AG08395 (cell line): ENCODE measurements around the gene HBA1.
"Not testable (repeated sequence)": the region's sequence is repeated elsewhere in the genome, so short reads cannot be mapped to it uniquely, and the experiment has no call there.

Experiments used
- DNase-seq: peaks from one replicate; pipeline ENCODE4 v3.0.0; 2012; ENCODE audit warnings: mixed read lengths, low spot score

Gene HBA1

GRCh38 chr16:160242-160641 lies 16.2 kb upstream of the HBA1 start:
- DNase-seq, result not testable (repeated sequence)

DNA sequence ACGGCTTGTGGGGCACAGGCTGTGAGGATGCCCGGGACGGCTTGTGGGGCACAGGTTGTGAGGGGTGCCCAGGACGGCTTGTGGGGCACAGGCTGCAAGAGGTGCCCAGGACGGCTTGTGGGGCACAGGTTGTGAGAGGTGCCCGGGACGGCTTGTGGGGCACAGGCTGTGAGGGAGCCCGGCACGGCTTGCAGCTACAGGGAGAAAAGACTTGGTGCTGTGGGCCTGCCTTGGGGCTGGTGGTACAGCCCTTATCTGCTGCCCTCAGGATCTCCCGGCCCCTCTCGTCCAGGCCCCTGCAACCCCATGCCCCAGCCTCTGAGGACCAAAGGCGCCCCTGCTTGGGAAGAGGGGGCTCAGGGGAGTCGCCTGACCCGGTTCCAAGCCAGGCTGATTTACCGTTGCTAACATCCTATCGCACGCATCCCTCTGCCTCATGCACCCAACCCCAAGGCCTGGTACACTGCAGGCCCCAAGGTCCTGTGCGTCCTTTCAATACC lies 15.7 kb upstream of the HBA1 start:
- no peak for DNase-seq

DNA sequence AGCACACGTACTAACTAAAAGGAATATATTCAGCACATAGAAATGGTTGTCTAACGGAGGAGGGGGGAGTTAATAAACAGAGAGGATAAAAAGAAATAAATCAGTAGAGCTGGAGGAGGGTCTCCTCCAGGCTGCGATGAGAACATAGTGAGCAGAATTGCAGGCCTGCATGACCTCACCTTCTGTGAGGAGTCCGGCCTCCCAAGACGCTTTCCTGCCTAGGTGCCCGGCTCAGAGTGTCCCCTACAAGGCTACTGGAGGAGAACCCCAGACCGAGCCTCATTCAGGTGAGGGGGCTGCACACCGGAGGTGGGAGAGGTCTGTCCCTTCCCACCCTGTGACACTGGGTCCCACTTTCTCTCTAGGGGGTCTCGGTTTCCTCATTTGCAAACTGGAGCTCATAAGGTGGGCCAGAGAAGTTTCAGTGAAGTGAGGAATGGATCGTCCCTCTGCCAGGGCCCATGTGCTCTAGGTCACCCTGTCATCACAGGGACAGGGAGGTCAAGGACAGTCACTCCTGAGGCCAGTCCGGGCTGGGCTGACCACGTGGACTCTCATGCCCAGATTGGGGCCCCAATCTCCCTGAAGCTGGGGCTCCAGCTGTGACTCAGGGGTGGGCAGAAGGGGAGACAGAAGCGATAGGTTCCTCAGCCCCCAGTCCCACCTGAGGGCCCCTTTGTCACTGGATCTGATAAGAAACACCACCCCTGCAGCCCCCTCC lies 14.0 kb upstream of the HBA1 start:
- DNase-seq, result no peak

GRCh38 chr16:163139-163538 lies 13.3 kb upstream of the HBA1 start:
- not testable (repeated sequence) for DNase-seq

- DNase-seq, result not testable (repeated sequence)
These were observed 12.8 kb upstream of the HBA1 start for GRCh38 chr16:163696-164095.

DNA sequence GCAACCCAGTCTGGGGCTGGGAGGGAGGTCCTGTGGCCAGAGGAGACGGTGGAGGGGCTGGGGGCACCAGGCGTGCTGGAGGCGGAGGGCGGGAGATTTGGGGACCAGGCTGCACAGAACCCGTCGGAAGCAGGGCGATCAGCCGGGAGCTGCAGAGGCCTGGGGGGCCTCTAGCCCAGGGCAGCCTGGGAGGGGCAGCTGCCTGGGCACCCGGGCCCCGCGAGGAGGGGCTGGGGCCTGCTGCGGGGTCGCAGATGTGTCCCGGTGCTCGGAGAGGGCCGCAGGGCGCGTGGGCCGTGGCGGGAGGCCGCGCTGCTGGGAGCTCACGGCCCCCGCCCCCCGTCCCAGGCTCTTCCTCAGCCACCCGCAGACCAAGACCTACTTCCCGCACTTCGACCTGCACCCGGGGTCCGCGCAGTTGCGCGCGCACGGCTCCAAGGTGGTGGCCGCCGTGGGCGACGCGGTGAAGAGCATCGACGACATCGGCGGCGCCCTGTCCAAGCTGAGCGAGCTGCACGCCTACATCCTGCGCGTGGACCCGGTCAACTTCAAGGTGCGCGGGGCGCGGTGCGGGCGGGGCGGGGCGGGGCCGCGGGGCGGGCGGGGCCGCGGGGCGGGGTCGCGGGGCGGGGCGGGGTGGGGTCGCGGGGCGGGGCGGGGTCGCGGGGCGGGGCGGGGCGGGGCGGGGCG lies 12.2 kb upstream of the HBA1 start:
- DNase-seq, result not testable (repeated sequence)

DNA sequence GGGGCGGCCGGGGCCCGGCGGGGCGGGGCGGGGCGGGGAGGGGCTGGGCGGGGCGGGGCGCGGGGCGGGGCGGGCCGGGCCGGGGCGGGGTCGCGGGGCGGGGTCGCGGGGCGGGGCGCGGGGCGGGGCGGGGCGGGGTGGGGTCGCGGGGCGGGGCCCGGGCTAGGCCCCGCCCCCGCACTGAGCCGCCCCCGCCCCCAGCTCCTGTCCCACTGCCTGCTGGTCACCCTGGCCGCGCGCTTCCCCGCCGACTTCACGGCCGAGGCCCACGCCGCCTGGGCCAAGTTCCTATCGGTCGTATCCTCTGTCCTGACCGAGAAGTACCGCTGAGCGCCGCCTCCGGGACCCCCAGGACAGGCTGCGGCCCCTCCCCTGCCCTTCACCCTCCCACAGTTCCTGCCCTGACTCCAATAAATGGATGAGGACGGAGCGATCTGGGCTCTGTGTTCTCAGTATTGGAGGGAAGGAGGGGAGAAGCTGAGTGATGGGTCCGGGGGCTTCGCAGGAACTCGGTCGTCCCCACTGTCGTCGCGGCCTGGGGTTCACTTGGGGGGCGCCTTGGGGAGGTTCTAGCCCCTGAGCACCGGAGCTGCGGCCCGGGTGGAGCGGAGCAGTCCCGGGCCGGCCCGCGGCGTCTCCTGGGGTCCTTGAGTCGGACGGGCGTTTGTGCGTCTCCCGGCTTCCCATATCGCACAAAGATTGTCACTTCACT lies 11.5 kb upstream of the HBA1 start:
- no peak for DNase-seq

- DNase-seq, result no peak
These were observed 10.7 kb upstream of the HBA1 start, which contains the start of gene HBM for GRCh38 chr16:165539-166374. Gene HBM (plus strand): TSS chr16:165978. CDS start chr16:165998, 20 bp downstream.

DNA sequence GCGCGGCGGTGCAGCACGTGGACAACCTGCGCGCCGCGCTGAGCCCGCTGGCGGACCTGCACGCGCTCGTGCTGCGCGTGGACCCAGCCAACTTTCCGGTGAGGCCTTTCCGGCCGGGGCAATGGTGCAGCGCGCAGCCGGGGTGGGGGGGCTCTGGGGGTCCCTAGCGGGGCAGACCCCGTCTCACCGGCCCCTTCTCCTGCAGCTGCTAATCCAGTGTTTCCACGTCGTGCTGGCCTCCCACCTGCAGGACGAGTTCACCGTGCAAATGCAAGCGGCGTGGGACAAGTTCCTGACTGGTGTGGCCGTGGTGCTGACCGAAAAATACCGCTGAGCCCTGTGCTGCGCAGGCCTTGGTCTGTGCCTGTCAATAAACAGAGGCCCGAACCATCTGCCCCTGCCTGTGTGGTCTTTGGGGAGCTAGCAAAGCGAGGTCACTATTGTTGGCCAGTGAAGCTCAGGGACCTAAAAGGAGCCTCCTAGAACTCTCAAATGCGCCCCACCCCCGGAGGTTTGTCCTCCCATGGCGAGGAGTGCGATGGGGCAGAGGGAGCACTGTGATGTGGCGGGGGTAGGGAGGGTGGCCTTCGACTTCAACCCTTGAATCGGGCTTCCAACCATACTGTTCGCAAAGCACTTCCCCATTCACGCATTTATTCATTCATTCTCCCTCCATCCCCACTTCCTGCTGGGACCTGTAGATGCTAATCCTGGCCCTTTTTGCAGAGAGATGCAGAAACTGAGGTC lies 9.9 kb upstream of the HBA1 start:
- no peak for DNase-seq

DNA sequence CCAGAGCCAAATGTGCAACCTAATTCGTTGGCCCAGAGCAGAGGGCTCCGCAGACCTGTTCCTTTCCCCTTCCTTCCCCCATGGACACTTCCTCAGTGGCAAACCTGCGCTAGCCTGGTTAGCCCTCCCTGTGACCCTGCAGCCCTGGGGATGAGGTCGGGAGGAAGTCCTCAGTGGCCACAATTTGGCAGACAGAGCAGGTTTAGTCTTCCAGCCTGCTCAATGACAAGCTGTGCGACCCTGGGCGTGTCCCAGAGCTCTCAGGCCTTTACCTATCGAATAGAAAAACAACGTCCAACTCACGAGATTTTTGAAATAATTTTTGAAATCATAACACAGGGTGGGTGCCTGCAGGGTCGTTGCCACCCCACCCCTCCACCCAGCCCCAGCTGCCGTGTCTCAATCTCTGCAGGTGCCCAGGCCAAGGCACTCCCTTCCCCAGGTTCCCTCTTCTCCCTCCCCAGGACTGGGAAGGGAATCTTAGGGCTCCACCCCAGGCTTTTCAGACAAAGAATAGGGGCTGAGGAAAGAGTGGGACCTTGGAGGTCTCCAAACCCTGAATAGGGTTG lies 9.3 kb upstream of the HBA1 start:
- no peak for DNase-seq

DNA sequence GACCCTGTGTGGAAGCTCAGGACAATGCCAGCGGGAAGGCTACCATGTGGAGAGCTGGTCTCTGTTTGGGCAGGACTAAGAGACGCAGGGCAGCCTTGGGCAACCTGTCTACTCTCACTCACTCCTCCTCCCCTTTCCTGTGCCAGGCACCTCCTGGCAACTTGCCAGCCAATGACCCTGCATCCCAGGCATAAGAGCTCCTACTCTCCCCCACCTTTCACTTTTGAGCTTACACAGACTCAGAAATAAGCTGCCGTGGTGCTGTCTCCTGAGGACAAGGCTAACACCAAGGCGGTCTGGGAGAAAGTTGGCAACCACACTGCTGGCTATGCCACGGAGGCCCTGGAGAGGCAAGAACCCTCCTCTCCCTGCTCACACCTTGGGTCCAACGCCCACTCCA lies 8.1 kb upstream of the HBA1 start:
- DNase-seq, result no peak

GRCh38 chr16:169014-169413 lies 7.5 kb upstream of the HBA1 start:
- no peak for DNase-seq

DNA sequence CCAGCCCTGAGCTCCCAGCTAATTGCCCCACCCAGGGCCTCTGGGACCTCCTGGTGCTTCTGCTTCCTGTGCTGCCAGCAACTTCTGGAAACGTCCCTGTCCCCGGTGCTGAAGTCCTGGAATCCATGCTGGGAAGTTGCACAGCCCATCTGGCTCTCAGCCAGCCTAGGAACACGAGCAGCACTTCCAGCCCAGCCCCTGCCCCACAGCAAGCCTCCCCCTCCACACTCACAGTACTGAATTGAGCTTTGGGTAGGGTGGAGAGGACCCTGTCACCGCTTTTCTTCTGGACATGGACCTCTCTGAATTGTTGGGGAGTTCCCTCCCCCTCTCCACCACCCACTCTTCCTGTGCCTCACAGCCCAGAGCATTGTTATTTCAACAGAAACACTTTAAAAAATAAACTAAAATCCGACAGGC lies 6.4 kb upstream of the HBA1 start:
- DNase-seq, result not testable (repeated sequence)

- no peak for DNase-seq
These were observed 5.7 kb upstream of the HBA1 start for GRCh38 chr16:170788-171187.

- DNase-seq, result not testable (repeated sequence)
These were observed 4.0 kb upstream of the HBA1 start, which contains the start of gene HBA2 for GRCh38 chr16:172374-172941. Gene HBA2 (plus strand): TSS chr16:172876. CDS start chr16:172913, 37 bp downstream.

DNA sequence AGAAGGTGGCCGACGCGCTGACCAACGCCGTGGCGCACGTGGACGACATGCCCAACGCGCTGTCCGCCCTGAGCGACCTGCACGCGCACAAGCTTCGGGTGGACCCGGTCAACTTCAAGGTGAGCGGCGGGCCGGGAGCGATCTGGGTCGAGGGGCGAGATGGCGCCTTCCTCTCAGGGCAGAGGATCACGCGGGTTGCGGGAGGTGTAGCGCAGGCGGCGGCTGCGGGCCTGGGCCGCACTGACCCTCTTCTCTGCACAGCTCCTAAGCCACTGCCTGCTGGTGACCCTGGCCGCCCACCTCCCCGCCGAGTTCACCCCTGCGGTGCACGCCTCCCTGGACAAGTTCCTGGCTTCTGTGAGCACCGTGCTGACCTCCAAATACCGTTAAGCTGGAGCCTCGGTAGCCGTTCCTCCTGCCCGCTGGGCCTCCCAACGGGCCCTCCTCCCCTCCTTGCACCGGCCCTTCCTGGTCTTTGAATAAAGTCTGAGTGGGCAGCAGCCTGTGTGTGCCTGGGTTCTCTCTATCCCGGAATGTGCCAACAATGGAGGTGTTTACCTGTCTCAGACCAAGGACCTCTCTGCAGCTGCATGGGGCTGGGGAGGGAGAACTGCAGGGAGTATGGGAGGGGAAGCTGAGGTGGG lies 3.1 kb upstream of the HBA1 start:
- DNase-seq, result not testable (repeated sequence)

DNA sequence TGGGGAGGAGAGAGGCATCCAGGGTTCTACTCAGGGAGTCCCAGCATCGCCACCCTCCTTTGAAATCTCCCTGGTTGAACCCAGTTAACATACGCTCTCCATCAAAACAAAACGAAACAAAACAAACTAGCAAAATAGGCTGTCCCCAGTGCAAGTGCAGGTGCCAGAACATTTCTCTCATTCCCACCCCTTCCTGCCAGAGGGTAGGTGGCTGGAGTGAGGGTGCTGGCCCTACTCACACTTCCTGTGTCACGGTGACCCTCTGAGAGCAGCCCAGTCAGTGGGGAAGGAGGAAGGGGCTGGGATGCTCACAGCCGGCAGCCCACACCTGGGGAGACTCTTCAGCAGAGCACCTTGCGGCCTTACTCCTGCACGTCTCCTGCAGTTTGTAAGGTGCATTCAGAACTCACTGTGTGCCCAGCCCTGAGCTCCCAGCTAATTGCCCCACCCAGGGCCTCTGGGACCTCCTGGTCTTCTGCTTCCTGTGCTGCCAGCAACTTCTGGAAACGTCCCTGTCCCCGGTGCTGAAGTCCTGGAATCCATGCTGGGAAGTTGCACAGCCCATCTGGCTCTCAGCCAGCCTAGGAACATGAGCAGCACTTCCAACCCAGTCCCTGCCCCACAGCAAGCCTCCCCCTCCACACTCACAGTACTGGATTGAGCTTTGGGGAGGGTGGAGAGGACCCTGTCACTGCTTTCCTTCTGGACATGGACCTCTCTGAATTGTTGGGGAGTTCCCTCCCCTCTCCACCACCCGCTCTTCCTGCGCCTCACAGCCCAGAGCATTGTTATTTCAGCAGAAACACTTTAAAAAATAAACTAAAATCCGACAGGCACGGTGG lies 2.3 kb upstream of the HBA1 start:
- not testable (repeated sequence) for DNase-seq

GRCh38 chr16:175011-175949 lies 1.2 kb upstream of the HBA1 start:
- no peak for DNase-seq
